Glomerular visceral epithelial cell (primary cell): ENCODE measurements around the gene TOMM7.
"Not testable (repeated sequence)": the region's sequence is repeated elsewhere in the genome, so short reads cannot be mapped to it uniquely, and the experiment has no call there.

ENCODE experiments used
- DNase-seq: peaks from one replicate; pipeline ENCODE4 v3.0.0-alpha.2; 2016; ENCODE audit errors: extremely low spot score

TOMM7 gene

DNA sequence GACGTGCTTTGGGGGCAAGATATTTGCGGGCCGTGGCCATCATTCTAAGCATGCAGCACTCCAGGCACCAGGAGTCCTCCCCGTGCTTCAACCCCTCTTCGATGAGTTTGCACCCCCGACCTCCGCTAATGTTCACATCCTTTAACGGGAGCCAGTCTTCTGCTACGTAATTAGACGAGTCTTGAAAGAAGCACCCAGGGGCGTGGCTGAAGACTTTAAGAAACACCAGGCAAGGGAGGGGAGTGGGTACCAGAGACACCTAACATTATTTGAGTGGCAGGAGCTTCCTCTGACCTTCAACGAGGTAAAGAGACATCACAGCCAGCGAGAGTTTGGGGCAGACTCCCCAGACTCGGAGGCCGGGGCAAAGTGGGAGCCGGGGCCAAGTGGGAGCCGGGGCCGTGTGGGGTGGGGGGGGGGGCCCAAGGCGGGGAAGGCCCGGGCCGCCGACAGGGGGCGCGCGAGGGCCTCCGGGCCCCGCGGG, 31.1 kb upstream of the TOMM7 start:
- DNase-seq, result peak; percentile 25

- no peak for DNase-seq
Observed at GRCh38 chr7:22853138-22853537, 30.5 kb upstream of the TOMM7 start.

DNA sequence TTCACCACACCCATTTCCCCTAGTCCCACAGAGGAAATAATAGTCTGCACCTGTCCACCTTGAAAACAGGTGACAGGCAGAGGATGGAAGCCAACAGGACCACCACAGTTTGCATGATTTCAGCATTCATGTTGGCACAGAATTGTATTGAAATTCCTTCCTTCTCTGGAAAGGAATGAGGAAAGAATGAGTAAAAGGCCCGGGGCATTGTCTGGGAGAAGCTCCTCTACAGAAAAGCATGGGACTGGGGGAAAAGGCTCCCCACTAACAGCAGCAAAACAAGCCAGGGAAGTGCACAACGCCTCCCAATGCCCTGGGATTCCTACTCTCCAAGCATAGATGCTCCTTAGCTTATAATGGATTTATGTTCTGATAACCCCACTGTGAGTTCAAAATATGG, 28.5 kb upstream of the TOMM7 start:
- DNase-seq, result no peak

GRCh38 chr7:22850394-22850793, 27.7 kb upstream of the TOMM7 start:
- DNase-seq, result not testable (repeated sequence)

DNA sequence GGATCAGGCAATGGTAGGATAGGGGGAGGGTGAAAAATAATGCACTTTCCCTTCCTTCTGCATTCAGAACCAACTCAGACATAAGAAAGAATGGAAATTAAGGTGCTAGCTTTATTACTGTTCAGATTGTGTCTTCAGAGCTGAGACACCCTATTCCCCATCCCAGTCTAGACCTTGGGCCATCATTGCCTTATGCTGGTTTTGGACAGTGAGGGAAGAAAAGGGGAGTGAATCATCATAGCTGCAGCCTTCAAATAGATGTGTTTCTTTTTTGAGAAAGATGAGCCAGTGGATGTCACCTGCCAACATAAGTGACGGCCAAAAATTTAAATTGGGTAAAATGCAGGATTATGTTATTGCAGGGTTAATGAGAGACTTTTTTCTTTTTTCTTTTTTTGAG, 27.0 kb upstream of the TOMM7 start:
- no peak for DNase-seq

GRCh38 chr7:22849172-22849571, 26.5 kb upstream of the TOMM7 start:
- DNase-seq, result no peak

GRCh38 chr7:22846961-22847360, 24.3 kb upstream of the TOMM7 start:
- DNase-seq, result no peak

GRCh38 chr7:22845221-22845834, 22.7 kb upstream of the TOMM7 start:
- peak; percentile 48 for DNase-seq

DNA sequence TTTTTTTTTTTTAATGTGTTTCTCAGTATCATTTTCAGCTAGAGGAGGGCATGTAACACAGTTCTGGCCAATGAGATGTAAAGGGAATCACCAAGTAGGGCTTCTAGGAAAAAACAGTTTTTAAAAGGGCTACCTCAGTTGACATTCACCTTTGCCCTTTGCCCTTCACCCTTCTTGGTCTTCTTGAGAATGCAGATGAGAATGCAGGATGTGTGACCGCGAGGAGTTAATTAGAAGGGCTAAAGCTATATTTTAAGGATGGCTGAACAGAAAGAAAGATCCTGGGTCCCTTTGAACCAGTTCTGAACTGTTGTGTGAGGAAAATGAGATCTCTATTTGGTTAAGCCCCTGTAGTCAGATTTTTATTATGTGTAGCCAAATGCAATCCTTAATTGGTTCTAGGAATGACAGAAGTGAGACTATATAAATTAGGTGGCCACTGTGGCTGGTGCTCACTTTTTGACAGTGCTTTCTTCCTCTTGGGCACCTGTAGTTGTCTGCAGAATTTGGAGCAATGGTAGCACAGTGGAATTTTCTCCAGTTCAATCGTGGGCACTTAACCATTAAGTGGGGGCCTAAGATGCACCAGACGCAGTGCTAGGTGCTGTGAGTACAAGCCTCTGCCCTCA, 21.1 kb upstream of the TOMM7 start:
- DNase-seq, result no peak

GRCh38 chr7:22842973-22843372, 20.3 kb upstream of the TOMM7 start:
- no peak for DNase-seq

GRCh38 chr7:22842383-22842941, 19.8 kb upstream of the TOMM7 start:
- DNase-seq, result no peak

GRCh38 chr7:22841954-22842353, 19.3 kb upstream of the TOMM7 start:
- DNase-seq, result no peak

- DNase-seq, result no peak
Observed at GRCh38 chr7:22837308-22837707, 14.7 kb upstream of the TOMM7 start.

DNA sequence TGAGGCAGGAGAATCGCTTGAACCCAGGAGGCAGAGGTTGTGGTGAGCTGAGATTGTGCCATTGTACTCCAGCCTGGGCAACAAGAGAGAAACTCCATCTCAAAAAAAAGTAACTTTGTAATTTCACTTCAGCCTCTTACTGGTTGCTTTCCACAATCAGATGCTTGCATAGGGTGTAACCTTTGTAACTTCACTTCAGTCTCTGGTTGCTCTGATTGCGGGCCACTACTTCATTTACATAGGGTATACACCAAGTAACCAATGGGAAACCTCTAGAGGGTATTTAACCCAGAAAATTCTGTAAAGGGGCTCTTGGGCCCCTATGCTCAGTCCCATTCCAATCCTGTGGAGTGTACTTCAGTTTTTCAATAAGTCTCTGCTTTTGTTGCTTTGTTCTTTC, 13.9 kb upstream of the TOMM7 start:
- DNase-seq, result not testable (repeated sequence)

- no peak for DNase-seq
Observed at GRCh38 chr7:22833957-22834356, 11.3 kb upstream of the TOMM7 start.

- DNase-seq, result no peak
Observed at GRCh38 chr7:22833113-22833855, 10.6 kb upstream of the TOMM7 start.

- DNase-seq, result no peak
Observed at GRCh38 chr7:22832401-22832800, 9.8 kb upstream of the TOMM7 start.

- no peak for DNase-seq
Observed at GRCh38 chr7:22831602-22832305, 9.1 kb upstream of the TOMM7 start.

- DNase-seq, result no peak
Observed at GRCh38 chr7:22827563-22827962, 4.9 kb upstream of the TOMM7 start.

- DNase-seq, result no peak
Observed at GRCh38 chr7:22826593-22826992, 3.9 kb upstream of the TOMM7 start.

- no peak for DNase-seq
Observed at GRCh38 chr7:22824760-22825159, 2.1 kb upstream of the TOMM7 start.

- no peak for DNase-seq
Observed at GRCh38 chr7:22823142-22823497, 471 bp upstream of the TOMM7 start.
